Activated CD8-positive, alpha-beta memory T cell treated with anti-CD3 and anti-CD28 coated beads, Interleukin-2, amount 50 U/mL, for 48 hours (primary cell): ENCODE measurements around the gene NKIRAS1.
"Not testable (repeated sequence)": the region's sequence is repeated elsewhere in the genome, so short reads cannot be mapped to it uniquely, and the experiment has no call there.

Experiments
- DNase-seq: peaks from one replicate; pipeline ENCODE4 v3.0.0-alpha.2; 2020

The NKIRAS1 gene

GRCh38 chr3:23938688-23939087 is 21.9 kb upstream of the NKIRAS1 start:
- DNase-seq: no peak

GRCh38 chr3:23937296-23937695 is 20.5 kb upstream of the NKIRAS1 start:
- no peak for DNase-seq

DNA sequence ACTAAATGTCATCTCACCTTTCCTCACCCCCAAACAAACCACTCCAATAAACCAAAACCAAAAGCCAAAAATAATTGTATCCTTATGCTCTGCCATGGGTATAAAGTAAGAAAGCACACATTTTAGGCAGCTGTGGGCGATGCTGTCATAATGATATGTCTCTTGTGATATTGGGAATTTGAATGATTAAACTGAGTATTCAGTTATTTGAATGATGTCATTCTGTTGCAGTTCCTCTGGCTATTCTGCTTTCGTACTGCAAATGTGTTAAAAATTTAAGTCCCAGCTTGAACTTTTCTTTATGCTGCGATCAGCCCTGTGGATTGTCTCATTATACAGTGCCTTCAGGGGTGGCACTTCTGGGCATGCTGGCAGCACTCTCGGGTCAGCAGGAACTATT is 17.5 kb upstream of the NKIRAS1 start:
- DNase-seq: no peak

GRCh38 chr3:23932571-23932970 is 15.8 kb upstream of the NKIRAS1 start:
- DNase-seq: no peak

- no peak for DNase-seq
Measured at GRCh38 chr3:23931597-23931996, 14.8 kb upstream of the NKIRAS1 start.

DNA sequence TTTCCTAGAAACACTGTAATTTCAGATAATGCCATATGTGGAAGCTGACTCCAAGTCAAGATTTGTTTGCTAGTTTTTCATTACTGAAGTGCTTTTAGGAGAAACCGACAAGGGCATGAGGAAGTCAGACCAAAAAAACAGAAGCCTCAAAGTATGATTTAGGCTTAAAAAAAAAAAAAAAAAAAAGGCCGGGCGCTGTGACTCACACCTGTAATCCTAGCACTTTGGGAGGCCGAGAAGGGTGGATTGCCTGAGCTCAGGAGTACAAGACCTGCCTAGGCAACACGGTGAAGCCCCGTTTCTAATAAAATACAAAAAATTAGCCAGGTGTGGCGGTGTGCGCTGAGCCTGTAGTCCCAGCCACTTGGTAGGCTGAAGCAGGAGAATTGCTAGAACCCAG is 11.7 kb upstream of the NKIRAS1 start:
- no peak for DNase-seq

DNA sequence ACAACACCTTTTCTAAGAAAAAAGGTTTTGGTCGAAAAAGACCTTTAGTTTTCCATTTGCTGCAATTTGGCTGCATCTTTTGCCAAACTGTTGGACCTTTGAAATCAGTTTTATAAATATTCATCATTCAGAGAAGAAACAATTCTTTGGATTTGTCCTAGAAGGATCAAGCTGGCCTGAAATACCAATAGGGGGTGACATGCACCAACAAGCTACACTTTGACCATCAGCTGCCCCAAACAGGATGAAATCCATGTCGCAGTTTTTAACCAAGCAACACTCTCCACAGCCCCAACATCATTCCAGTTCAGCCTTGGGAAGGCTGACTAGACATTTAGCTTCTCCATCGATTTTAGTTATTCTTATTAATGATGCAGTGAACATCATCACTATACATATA is 9.9 kb upstream of the NKIRAS1 start:
- DNase-seq: no peak

- no peak for DNase-seq
Measured at GRCh38 chr3:23926246-23926645, 9.5 kb upstream of the NKIRAS1 start.

DNA sequence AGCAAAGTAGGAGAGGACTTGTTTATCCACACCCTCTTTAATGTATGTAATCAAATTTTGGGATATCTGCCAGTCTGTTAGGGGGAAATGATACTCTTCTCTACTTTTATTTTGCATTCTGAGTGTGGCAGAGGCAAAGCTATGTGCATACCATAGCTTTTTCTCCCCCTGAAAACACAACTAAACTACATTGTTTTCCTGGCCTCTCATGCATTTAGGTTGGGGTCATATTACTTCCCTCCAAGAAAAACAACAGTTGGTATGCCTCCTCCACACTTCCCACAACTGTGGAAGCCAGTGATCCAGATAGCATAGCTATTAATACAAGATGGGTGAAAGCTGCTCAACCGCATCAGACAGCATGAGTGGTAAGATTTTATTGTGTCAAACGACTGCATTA is 7.0 kb upstream of the NKIRAS1 start:
- DNase-seq: no peak

DNA sequence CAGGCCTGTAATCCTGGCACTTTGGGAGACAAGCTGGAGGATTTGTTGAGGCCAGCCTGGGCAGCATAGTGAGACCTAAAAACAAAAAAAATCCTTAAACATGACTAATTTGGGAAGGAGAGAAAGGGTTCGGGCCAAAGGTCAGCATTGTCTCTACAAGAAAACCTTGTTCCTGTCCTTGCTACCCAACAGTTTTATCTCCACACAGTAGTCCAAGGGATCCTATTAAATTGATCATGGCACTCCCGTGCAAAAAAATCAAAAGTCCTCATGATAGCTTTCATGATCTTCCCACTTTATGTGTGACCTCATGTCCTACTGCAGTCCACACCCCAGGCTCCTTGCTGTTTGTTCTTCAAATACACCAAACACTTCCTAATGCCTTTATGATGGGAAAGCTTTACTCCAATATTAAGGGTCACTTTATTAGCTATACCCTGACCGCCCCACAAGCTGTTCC is 4.3 kb upstream of the NKIRAS1 start:
- DNase-seq: no peak

DNA sequence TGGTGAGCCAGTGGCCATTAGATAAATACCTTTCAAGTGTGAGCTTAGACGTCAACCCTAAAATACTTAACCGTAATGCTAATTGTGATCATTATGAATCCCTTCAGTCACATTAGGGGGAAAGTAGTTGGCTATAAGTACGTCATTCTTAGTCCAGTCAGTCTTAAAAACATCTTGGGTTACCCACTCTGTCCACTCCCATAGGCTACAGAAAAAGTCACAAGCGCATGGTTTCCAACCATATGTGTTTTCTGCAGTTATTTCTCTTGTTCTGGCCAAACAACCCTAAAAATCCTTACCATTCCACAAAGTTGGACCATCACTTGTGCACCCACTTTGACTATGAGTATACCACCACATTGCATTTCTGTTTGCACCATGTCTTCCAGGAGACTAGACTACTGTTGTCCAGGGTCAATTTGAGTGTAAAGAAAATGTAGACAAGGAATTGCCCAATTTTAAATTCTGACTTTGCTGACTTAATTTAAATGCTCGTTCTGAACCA is 3.4 kb upstream of the NKIRAS1 start:
- DNase-seq: no peak

DNA sequence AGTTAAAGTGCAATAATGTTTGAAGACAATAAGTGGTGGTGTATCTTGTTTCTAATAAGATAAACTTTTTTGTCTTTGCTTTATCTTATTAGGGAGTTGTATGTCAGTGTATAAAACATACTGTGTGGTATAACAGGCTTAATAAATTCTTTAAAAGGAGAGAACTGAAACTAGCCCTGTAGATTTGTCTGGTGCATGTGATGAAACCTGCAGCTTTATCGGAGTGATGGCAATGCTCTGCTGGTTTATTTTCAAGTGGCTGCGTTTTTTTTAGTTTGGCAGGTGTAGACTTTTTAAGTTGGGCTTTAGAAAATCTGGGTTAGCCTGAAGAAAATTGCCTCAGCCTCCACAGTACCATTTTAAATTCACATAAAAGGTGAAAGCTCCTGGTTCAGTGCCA is 2.8 kb upstream of the NKIRAS1 start:
- no peak for DNase-seq

GRCh38 chr3:23918331-23918730 is 1.5 kb upstream of the NKIRAS1 start:
- not testable (repeated sequence) for DNase-seq

DNA sequence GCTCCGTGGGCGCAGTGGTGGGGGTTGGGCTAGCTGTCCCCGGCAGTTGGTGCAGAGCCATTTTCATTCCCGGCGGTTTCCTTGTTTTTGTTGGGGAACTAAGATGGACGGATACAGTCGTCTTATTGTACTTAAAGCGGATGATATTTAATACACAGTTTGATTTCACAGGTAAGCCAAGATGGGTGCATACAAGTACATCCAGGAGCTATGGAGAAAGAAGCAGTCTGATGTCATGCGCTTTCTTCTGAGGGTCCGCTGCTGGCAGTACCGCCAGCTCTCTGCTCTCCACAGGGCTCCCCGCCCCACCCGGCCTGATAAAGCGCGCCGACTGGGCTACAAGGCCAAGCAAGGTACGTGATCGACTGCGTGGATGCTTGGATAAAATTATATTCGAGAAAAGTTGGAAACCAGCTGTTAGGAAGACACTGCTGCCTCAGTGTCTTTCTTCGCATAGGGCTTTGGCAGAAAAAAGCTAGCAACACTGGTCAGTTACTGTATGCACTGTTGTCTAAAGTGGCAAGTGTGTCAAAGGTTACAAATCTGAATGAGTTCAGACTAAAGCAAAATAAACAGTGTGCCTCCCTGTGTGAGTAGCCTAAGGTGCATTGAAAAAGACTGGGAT is 1.0 kb upstream of the NKIRAS1 start:
- DNase-seq: not testable (repeated sequence)

GRCh38 chr3:23916152-23916885 is 471 bp downstream of the NKIRAS1 start:
- DNase-seq: no peak

DNA sequence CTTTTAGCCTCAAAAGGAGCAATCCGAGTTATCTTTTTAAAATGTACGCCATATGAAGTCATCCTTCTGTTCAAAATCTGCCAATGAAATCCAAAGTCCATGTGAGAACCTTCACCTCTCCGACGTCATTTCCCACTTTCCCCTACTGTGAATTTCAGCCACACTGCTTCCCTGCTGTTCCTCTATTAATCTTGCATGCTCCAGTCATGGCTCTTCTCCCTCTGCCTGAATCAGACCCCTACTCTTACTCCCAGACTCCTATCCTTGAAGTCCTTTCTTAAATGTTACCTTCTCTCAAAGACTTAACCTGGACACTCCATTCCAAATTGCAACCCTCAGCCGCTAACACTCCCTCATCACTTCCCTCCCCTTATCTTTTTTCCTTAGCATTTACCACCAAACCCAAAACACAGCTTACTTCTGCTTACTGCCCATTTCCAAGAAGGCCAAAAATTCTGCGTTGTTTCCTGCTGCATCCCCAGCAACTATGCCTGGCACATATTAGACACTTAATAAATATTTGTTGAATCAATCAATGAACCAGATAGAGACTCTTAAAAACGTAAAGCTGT is 1.2 kb downstream of the NKIRAS1 start:
- no peak for DNase-seq

- DNase-seq: no peak
Measured at GRCh38 chr3:23913873-23914743, 2.7 kb downstream of the NKIRAS1 start.

DNA sequence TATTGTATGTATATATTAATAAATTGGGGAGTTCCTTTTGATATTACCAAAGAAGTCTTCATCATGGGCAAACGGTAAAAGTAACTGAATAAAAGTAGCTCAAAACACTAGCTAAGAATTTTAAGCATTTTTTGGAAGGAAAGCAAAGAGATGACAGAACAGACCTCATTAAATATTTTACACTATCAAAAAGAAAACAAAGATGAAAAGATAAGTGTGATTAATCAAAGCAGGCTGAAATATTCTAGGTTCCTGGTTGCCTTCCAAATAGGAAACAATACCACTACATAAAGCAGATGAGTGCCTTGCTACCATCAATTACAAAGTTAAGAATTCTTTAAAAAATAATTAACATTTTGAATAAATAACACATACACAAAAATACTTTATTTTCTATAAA is 3.6 kb downstream of the NKIRAS1 start:
- no peak for DNase-seq

- not testable (repeated sequence) for DNase-seq
Measured at GRCh38 chr3:23912335-23912734, 4.5 kb downstream of the NKIRAS1 start.

DNA sequence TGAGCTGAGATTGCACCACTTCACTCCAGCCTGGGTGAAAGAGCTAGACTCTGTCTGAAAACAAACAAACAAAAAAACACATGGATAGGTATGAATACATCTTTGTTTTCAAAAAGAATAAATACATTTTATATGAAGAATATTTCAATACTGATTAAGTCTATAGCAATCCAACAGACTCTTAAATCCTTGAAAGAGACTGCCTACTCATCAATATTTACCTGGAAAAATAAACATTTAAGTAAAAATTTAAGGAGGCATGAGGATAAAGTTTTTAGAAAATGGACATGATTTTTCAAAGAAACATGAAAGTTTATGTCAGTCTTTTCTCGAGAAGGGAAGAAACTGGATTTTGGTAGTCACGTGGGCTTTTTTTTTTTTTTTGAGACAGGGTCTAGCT is 5.4 kb downstream of the NKIRAS1 start:
- no peak for DNase-seq

DNA sequence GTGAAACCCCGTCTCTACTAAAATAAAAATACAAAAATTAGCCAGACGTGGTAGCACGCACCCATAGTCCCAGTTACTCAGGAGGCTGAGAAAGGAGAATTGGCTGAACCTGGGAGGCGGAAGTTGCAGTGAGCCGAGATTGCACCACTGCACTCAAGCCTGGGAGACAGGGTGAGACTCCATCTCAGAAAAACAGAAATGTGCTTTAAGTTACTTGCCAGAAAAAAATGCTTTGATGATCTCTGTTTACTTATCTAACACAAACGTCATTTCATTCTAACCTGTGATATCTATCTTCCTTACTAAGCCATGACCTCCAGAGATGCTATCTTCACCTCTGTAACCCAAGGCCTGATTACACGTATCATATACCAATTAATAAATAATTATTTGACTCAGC is 7.4 kb downstream of the NKIRAS1 start:
- no peak for DNase-seq

- DNase-seq: no peak
Measured at GRCh38 chr3:23904545-23904944, 12.2 kb downstream of the NKIRAS1 start.

GRCh38 chr3:23900744-23901143 is 16.0 kb downstream of the NKIRAS1 start:
- DNase-seq: no peak
